Stimulated activated CD4-positive, alpha-beta T cell treated with anti-CD3 and anti-CD28 coated beads, Interleukin-12 subunit alpha, Interleukin-12 subunit beta, amount 100 ng/mL, for 4 hours (primary cell): ENCODE measurements around the gene NTNG2.

ENCODE experiments used
- DNase-seq: peaks from one replicate; pipeline ENCODE4 v3.0.0-alpha.2; 2020

NTNG2 gene

GRCh38 chr9:132147839-132148238 is 14.0 kb upstream of the NTNG2 start:
- DNase-seq, result no peak

DNA sequence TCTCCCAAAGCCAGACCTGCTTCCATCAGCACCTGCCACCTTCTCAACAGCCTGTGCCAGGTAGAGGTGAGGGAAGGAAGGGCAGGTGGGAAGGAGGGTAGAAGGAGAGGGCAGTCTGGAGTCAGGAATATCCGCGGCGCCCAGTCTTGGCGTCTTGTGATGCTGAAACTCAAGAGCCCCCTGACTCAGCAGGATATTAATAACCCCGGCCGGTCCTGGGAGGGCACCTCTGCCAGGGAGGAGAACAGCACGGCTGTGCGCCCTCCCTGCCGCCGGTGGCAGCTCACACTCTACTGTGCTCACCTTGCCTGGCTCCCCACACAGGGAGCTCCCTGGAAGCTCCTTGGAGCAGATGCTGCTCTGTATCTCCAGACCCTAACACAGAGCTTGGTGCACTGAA is 11.6 kb upstream of the NTNG2 start:
- DNase-seq, result no peak

DNA sequence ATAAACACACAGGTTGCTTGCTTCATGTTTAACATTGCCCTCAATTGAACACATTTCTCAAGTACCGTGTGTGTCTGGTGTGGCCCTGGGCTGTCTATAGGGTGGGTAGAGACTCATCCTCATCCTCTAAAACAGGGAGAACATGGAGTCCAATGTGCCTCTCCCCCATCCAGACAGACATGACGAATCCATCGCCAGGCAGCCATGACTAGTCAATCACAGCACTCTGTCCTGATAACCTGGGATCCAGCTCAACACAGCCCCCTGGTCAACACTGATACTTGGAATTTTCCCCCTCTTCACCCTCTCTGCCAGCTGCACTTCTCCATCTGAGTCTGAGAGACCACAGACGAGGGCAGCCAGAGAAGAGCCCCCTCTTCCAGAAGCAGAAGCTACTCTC is 10.7 kb upstream of the NTNG2 start:
- DNase-seq, result no peak

DNA sequence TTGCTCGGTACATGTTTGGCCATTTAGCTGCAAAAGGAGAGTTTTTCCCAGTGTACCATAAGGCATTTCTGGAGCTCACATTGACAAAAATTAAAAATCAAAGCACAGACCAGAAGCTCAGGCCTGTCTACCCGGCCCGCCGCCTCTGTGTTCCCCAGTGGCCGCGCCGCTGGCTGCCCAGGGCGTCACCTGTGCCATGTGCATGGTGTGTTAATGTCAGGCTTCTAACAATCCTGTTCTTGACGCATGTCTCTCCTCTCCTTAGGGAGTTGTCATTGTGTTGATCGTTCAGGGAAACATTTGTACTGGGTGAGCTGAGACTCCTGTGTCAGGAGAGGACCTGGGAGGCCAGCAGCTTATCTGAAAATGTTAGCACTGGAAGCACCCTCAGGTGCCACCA is 9.6 kb upstream of the NTNG2 start:
- DNase-seq, result no peak

GRCh38 chr9:132154863-132155567 is 6.8 kb upstream of the NTNG2 start:
- DNase-seq, result no peak

DNA sequence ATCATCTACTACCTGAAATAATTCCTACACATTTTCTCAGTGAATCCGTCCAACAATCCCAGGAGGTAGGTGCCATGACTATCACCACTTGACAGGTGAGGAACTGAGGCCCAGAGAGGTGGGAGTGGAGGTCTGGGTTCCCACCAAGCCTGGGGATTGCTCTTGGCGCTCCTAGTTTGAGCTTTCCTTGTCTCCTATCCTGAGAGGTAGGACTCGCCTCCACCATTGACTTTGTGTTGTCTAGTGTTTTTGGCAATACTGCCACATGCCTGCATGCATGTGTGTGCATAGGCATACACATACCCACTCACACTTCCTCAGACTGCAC is 6.3 kb upstream of the NTNG2 start:
- DNase-seq, result no peak

GRCh38 chr9:132156262-132156661 is 5.6 kb upstream of the NTNG2 start:
- no peak for DNase-seq

- no peak for DNase-seq
Observed at GRCh38 chr9:132157347-132158116, 4.3 kb upstream of the NTNG2 start.

- peak; percentile 39 for DNase-seq
Observed at GRCh38 chr9:132160802-132161742, 786 bp upstream of the NTNG2 start.

DNA sequence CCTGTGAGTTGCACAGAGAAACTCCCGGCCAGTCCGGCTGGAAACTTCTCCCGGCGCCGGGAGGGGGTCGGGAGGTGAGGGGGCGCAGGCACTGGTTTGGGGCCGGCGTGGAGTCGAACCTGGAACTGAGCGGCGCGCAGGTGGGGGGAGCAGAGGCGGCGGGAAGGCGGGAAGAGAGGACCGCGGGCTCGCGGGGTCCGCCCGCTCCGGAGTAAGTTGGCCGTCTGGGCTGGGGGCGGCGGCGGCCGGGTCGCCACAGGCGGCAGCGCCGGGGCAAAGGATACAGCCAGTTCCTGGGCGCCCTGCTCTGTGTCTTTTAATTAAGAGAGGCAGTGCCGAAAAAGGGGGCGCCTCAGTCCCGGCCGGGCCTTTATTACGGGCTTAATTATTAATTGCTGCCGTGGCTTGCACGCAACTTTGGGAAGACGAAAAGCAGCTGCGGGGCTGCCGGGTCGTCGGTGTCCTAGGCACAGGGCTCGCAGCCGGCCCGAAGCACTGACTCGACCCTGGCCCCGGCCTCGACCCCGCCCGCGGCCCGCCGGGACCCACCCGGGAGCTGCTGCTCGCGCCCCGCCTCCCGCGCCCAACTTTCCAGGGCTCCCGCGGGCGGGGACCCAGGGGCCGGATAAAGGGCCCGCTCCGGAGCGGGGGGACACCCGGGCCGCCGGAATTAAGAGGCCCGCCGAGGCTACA is 1.1 kb downstream of the NTNG2 start:
- no peak for DNase-seq

- DNase-seq, result no peak
Observed at GRCh38 chr9:132163457-132163875, 1.6 kb downstream of the NTNG2 start.

DNA sequence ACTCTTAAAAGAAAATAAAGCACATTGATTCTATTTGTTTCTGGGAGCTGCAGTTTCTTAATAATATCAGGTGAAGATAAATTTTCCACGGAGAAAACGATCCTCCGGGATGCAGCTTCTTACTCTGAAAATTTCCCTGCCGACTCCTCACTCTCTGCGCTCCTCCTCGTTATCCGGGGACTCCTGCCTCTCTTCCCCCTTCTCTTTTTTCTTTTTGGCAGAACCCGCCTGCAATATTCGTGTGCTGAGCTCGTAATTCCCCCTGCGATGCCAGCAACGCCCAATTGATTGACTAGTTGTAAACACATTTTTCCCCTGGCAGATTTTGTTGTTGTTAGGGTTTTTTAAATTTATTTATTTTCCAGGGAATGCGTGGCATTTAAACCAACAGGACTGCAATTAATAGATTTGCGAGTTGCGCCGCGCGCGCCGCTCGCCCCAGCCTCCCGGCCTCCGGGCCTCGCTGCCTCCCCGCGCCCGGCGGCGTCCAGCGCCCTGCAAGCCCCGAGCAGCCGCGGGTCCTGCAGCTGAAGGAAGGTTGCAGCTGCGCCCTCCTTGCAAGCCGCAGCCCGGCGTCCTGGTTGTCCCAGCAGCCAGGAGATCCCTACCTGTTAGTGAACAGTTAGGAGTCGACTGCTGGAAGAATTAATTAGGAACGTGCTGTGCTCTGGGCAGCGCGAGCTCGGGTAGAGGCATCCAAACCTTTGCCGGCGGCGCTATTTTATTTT is 2.2 kb downstream of the NTNG2 start:
- DNase-seq, result no peak

DNA sequence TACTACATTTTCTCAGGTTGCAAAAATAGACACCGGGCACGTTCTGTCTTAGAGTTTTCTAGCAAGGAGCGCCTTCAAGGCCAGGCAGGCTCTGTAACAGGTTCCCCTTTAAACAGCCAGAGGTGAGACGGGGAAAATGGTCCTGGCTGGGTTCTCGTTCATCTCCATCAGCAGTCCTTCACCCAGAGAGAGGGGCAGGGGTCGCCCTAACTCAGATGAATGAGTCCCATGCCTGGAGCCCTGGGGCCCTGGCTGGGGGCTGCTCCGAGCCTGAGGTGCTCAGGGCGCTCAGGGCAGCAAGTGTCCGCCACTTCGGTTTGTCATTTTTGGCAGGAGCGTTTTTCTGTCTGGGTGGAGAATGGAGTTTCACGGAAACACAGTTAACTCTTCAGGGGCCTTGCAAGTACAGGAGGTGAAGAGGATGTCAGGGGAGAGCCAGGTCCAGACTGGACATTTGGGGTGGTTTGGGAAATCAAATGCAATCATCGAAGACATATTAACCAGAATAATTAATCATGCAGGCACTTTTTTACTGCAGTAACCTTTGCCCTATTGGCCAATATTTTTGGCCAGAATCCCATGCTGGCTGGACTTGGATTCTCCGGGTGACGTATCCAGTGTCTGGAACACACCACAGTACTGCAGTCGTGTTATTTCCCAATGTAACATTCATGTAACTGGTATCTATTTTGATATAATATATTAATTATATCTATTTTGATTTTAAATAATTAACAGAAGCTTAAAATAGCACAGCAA is 2.9 kb downstream of the NTNG2 start:
- no peak for DNase-seq

DNA sequence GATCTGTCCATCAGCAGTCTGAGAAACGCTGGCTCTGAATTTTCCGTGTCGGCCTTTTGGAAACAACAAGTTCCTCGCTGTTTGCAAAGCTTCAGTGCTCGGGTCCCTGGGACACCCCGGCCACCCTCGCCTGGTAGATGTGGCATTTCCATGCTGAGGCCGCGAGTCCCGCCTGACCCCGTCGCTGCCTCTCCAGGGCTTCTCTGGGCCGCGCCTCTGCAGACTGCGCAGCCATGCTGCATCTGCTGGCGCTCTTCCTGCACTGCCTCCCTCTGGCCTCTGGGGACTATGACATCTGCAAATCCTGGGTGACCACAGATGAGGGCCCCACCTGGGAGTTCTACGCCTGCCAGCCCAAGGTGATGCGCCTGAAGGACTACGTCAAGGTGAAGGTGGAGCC is 4.7 kb downstream of the NTNG2 start:
- DNase-seq, result no peak

DNA sequence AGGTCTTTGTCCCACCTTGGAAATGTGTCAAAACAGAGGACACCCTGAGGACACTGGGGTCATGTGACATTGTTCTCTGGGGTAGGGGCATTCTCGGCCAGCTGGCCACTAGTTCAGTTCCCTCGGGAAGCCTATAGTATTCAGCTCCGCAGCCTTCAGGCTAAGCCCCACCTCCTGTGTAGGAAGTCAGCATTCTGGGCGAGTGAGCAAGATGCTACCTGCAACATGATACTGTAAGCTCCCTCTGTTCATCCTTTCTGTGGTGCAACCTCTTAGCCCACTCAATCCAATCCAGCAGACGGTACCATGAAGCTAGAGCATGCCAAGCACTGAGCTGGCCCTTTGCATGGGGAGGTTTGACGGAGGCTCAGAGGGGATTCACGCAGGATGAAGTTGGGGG is 5.3 kb downstream of the NTNG2 start:
- no peak for DNase-seq

GRCh38 chr9:132168347-132168746 is 6.5 kb downstream of the NTNG2 start:
- DNase-seq, result no peak

- no peak for DNase-seq
Observed at GRCh38 chr9:132168851-132169250, 7.0 kb downstream of the NTNG2 start.

GRCh38 chr9:132169672-132170392 is 8.0 kb downstream of the NTNG2 start:
- DNase-seq, result peak; percentile 58

DNA sequence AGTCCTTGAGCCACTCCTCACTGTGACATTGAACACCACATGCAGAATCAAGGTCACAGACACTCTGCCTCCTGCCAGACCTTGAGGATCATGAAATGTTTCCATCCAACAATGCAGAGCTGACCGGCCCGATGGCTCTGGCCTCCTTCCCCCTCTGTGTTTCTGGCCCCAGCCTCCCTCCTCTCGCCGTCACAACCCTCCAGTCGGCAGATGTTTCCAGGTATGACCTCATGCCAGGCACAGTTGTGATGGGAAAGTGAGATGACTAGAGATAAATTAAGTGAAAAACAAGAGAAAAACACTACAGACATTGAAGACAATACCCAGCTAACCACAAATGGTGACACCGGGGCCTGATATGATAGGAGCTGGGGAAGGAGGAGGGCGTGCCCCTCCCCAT is 9.8 kb downstream of the NTNG2 start:
- no peak for DNase-seq

DNA sequence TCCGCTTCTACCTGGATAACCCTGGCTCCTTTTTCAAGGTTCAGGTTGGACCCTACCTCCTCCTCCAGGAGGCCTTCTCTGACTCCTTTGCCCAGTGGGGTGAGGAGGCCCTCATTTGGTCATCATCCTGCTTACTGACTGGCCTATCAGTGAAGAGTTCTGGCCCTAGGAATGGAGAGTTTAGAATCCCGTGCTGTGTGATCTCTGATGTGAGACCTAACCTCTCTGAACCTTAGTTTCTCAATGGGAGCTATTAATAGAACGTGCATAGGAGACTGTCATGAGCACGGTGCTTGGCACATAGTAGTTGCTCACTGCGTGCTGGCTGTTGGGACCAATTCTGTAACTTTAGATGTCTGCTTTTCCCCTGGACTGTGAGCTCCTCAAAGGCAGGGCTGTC is 10.3 kb downstream of the NTNG2 start:
- DNase-seq, result no peak

DNA sequence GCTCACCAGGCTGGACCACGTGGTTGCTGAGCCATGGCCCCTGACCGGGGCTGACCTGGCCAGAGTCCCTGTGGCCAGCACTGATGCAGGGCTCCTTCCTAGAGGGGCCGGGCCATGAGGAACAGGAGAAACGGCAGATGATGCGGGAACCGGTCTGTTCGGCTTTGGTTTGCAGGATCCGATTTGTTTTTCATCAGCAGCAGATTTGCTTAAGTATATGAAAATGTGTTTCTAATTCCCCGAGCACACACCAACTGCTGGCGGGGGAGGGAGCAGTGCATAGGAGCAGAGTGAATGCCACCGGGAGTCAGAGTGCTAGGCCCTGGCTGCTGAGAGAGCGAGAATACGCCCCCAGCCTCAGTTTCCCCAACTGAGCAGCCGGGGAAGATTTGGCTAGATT is 13.6 kb downstream of the NTNG2 start:
- DNase-seq, result no peak
